GM12872 (cell line): ENCODE data around the gene RUSC1.
A peak's percentile ranks its signal among the peaks of the same experiment; 100 is the strongest.

ENCODE experiments used
- TF ChIP-seq, protein P1 (sequence below): IDR thresholded peaks from 3 replicates; pipeline ENCODE4 v1.5.1; 2011; ENCODE audit warnings: low read depth, mild to moderate bottlenecking, low read length, moderate library complexity; ENCODE audit not compliant: insufficient read depth

Gene RUSC1

DNA sequence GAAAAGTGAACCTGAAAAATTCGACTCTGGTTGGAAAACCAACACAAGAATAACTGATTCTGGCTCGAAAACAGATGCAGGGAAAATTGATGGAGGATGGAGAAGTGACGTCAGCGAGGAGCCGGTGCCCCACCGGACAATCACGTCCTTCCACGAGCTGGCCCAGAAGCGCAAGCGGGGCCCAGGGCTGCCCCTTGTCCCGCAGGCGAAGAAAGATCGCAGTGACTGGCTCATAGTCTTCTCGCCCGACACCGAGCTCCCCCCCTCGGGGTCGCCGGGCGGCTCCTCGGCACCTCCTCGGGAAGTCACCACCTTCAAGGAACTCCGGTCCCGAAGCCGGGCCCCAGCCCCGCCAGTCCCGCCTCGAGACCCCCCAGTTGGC lies 1.9 kb downstream of the RUSC1 start:
- TF ChIP-seq, protein P1, sequence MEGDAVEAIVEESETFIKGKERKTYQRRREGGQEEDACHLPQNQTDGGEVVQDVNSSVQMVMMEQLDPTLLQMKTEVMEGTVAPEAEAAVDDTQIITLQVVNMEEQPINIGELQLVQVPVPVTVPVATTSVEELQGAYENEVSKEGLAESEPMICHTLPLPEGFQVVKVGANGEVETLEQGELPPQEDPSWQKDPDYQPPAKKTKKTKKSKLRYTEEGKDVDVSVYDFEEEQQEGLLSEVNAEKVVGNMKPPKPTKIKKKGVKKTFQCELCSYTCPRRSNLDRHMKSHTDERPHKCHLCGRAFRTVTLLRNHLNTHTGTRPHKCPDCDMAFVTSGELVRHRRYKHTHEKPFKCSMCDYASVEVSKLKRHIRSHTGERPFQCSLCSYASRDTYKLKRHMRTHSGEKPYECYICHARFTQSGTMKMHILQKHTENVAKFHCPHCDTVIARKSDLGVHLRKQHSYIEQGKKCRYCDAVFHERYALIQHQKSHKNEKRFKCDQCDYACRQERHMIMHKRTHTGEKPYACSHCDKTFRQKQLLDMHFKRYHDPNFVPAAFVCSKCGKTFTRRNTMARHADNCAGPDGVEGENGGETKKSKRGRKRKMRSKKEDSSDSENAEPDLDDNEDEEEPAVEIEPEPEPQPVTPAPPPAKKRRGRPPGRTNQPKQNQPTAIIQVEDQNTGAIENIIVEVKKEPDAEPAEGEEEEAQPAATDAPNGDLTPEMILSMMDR = no peak

DNA sequence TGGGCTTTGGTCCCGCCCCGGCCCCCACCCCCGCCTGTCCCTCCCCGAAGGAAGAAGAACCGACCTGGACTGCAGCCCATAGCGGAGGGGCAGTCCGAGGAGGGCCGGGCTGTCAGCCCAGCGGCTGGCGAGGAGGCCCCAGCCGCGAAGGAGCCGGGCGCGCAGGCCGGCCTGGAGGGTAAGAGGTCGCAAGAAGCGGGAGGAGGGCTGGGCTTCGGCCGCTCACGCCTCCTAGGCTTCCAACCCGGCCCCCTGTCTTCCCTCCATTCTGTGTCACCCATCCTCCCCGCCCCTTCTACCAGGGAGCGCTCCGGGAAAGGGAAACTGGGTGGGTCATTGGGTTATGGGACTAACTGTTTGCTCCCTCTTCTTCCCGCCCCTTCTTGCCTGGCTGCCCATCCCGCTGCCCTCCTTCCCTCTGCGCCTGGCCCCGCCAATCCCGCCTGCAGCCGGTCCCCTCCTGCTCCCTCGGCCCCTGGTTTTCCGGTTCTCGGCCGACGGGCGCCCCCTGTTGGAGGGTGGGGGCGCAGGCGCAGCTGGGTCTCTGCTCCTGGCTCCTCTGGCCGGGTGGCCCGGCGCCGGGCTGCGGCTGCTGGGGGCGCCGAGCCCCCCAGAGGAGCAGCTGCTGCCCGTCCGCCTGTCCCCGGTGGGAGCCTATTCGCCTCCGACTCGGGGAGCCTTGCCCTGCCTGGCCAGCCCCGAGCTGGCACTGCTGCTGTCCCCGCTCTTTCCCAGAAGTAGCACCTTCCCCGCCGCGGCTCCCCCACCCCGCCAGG lies 2.4 kb downstream of the RUSC1 start:
- TF ChIP-seq, protein P1 = peak; percentile 85

GRCh38 chr1:155323729-155324036 lies 3.0 kb downstream of the RUSC1 start:
- TF ChIP-seq, protein P1 = no peak

GRCh38 chr1:155324037-155324716 lies 3.5 kb downstream of the RUSC1 start:
- TF ChIP-seq, protein P1 = no peak

- TF ChIP-seq, protein P1 = peak; percentile 40
These were observed 4.3 kb downstream of the RUSC1 start for GRCh38 chr1:155324717-155325602.

DNA sequence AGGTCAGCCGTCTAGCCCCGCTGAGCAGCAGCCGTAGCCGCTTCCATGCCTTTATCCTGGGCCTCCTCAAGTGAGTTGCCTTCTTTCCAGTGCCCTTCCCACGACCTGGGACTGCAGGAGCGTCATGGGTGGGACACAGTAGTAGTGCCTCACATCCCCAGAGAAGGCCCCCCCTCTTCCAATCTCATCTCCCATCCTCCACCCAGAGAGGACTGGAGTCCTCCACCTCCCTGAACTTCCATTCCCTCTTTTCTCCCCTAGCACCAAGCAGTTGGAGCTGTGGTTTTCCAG lies 4.9 kb downstream of the RUSC1 start:
- TF ChIP-seq, protein P1 = no peak

DNA sequence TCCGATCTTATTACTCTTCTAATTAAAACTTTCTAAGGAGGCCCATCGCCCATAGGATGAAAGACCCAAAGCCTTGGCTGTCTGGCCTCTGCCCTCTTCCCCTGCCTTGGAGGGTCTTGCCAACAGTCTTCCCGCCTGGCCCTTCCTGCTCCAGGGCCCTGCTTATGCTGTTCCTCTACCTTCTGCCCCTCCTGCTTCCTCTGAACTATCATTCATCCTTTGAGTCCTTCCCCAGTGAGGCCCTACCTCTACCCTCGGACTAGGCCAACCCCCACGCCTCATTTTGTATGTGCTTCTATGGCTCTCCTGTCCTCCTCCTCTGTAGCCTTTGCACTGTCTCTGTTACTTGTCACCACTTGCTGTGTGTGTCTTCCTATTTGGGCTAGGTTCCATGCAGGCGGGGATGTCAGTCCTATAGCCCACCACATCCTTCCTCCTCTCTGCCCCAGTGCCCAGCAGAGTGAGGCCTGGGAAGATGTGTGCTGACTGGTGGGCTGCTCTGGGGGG lies 5.4 kb downstream of the RUSC1 start:
- TF ChIP-seq, protein P1 = no peak
